ENCODE data around the gene INPP4B. TPM values are rescaled to one million over a fixed set of nuclear protein-coding genes. Genes with fewer than 3 reads are reported as not detected.
A peak's percentile ranks its signal among the peaks of the same experiment; 100 is the strongest.

The INPP4B gene
- total RNA-seq, 4 donors from 2014 or later: 29.4 to 51.5 (median 35.3) TPM

GRCh38 chr4:142091691-142092182 is 754.4 kb downstream of the INPP4B start:
- H3K27me3 ChIP-seq: no peaks in the 10 kb centered on the region
- peak overlapping the region; percentile 62 to 77 for H3K27ac ChIP-seq
- H3K9me3 ChIP-seq: no peaks in the 10 kb centered on the region
- intact Hi-C loops (cut with DNase I; ENCODE audit: low total_unique reads): no loop called here
- no peaks in the 10 kb centered on the region for H3K36me3 ChIP-seq
- DNase-seq: peak; percentile 24 to 38
- H3K4me3 ChIP-seq: no peak overlapping the region
- no peak for TF ChIP-seq CTCF (IDR thresholded peaks at IDR 0.05)
- TF ChIP-seq POLR2A (IDR thresholded peaks at IDR 0.05): no peak
- H3K4me1 ChIP-seq: no peaks in the 10 kb centered on the region

GRCh38 chr4:142091085-142091513 is 755.0 kb downstream of the INPP4B start:
- Histone ChIP-seq H3K4me1 (no peaks in the 10 kb centered on the region), H3K27me3 (no peaks in the 10 kb centered on the region), H3K9me3 (no peaks in the 10 kb centered on the region), H3K27ac (peak overlapping the region; percentile 62 to 77), H3K36me3 (no peaks in the 10 kb centered on the region), H3K4me3 (no peak overlapping the region)
- intact Hi-C loops (cut with DNase I; ENCODE audit: low total_unique reads): no loop called here
- peak in 1 of 2 donors; percentile 42 for DNase-seq
- TF ChIP-seq POLR2A (IDR thresholded peaks at IDR 0.05): no peak
- TF ChIP-seq CTCF (IDR thresholded peaks at IDR 0.05): no peak

- Histone ChIP-seq H3K27ac (no peak overlapping the region), H3K9me3 (no peaks in the 10 kb centered on the region), H3K4me1 (no peaks in the 10 kb centered on the region), H3K27me3 (no peaks in the 10 kb centered on the region), H3K4me3 (no peak overlapping the region), H3K36me3 (no peaks in the 10 kb centered on the region)
- DNase-seq: no peak
- intact Hi-C loops (cut with DNase I; ENCODE audit: low total_unique reads): no loop called here
- TF ChIP-seq POLR2A (IDR thresholded peaks at IDR 0.05): no peak
- TF ChIP-seq CTCF (IDR thresholded peaks at IDR 0.05): no peak
These were observed 757.2 kb downstream of the INPP4B start for GRCh38 chr4:142088906-142089305.

GRCh38 chr4:142085513-142086292 is 760.4 kb downstream of the INPP4B start:
- Histone ChIP-seq H3K4me1 (no peaks in the 10 kb centered on the region), H3K27ac (no peak overlapping the region), H3K9me3 (no peaks in the 10 kb centered on the region), H3K36me3 (no peaks in the 10 kb centered on the region), H3K4me3 (no peak overlapping the region), H3K27me3 (no peaks in the 10 kb centered on the region)
- no peak for DNase-seq
- TF ChIP-seq POLR2A (IDR thresholded peaks at IDR 0.05) (no peak), CTCF (IDR thresholded peaks at IDR 0.05) (no peak)
- intact Hi-C loops (cut with DNase I; ENCODE audit: low total_unique reads): no loop called here

GRCh38 chr4:142083264-142083663 is 762.8 kb downstream of the INPP4B start:
- TF ChIP-seq POLR2A (IDR thresholded peaks at IDR 0.05) (no peak), CTCF (IDR thresholded peaks at IDR 0.05) (no peak)
- H3K4me3 ChIP-seq: no peak overlapping the region
- no peaks in the 10 kb centered on the region for H3K4me1 ChIP-seq
- intact Hi-C loops (cut with DNase I; ENCODE audit: low total_unique reads): no loop called here
- no peak for DNase-seq
- no peaks in the 10 kb centered on the region for H3K27me3 ChIP-seq
- H3K36me3 ChIP-seq: no peaks in the 10 kb centered on the region
- no peak overlapping the region for H3K27ac ChIP-seq
- no peaks in the 10 kb centered on the region for H3K9me3 ChIP-seq

All from uterus (tissue), 4 donors.